HG03095 (cell line): ENCODE measurements around the gene STX1A.

ENCODE experiments used
- ATAC-seq: cut with Tn5 transposase; IDR thresholded peaks from one replicate; pipeline ENCODE4 v1.9.1; 2021; ENCODE audit warnings: moderate library complexity; ENCODE audit not compliant: unreplicated experiment

STX1A gene

GRCh38 chr7:73708961-73709549 is 10.4 kb downstream of the STX1A start:
- no peak for ATAC-seq

GRCh38 chr7:73707045-73707631 is 12.3 kb downstream of the STX1A start:
- no peak for ATAC-seq

GRCh38 chr7:73706126-73707044 is 13.1 kb downstream of the STX1A start:
- ATAC-seq, result no peak

- no peak for ATAC-seq
Observed at GRCh38 chr7:73705551-73705920, 13.9 kb downstream of the STX1A start.

GRCh38 chr7:73704640-73705550 is 14.6 kb downstream of the STX1A start:
- no peak for ATAC-seq

- no peak for ATAC-seq
Observed at GRCh38 chr7:73703757-73704639, 15.5 kb downstream of the STX1A start.

- no peak for ATAC-seq
Observed at GRCh38 chr7:73703225-73703624, 16.2 kb downstream of the STX1A start.

- ATAC-seq, result no peak
Observed at GRCh38 chr7:73702665-73703064, 16.8 kb downstream of the STX1A start.

- no peak for ATAC-seq
Observed at GRCh38 chr7:73702226-73702625, 17.2 kb downstream of the STX1A start.

- no peak for ATAC-seq
Observed at GRCh38 chr7:73701357-73701995, 18.0 kb downstream of the STX1A start.

GRCh38 chr7:73700581-73701134 is 18.8 kb downstream of the STX1A start:
- no peak for ATAC-seq

- no peak for ATAC-seq
Observed at GRCh38 chr7:73700069-73700423, 19.4 kb downstream of the STX1A start.

GRCh38 chr7:73699370-73700068 is 19.9 kb downstream of the STX1A start:
- no peak for ATAC-seq

- no peak for ATAC-seq
Observed at GRCh38 chr7:73698410-73698809, 21.1 kb downstream of the STX1A start.

GRCh38 chr7:73696372-73696771 is 23.1 kb downstream of the STX1A start:
- ATAC-seq, result no peak

GRCh38 chr7:73690646-73691045 is 28.8 kb downstream of the STX1A start:
- no peak for ATAC-seq

- no peak for ATAC-seq
Observed at GRCh38 chr7:73688288-73688687, 31.2 kb downstream of the STX1A start.

- ATAC-seq, result no peak
Observed at GRCh38 chr7:73685311-73685710, 34.2 kb downstream of the STX1A start.
